HG02588 (cell line): Measurements from ENCODE around the gene GALNT10.

ENCODE experiments used
- ATAC-seq: cut with Tn5 transposase; IDR thresholded peaks from one replicate; pipeline ENCODE4 v1.9.1; 2021; ENCODE audit warnings: mild to moderate bottlenecking, moderate library complexity; ENCODE audit not compliant: unreplicated experiment

Gene GALNT10

GRCh38 chr5:154465169-154465568 is 274.6 kb downstream of the GALNT10 start:
- no peak for ATAC-seq

DNA sequence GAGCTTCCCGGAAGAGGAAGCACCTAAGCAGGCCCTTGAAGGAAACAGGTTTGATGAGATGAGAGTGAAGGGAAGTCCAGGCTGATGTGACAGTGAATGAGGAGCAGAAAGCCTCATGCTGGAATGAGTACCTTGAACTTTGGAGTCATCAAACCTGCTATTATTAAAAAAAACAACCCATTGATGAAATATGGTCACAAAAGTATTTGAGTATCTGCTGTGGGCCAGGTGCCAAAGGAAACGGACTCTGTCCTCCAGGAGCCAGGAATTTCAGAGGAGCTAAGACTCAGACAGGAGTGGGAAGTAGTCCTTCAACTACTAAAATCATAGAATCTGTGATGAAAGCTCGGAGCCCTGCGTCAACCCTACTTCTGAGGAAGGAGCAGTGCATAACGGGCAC is 275.6 kb downstream of the GALNT10 start:
- ATAC-seq = no peak

GRCh38 chr5:154466671-154467070 is 276.1 kb downstream of the GALNT10 start:
- ATAC-seq = no peak

GRCh38 chr5:154467655-154468354 is 277.3 kb downstream of the GALNT10 start:
- ATAC-seq = peak; percentile 98

- no peak for ATAC-seq
These were observed 279.6 kb downstream of the GALNT10 start for GRCh38 chr5:154470137-154470536.
